HuH-7 (cell line): ENCODE results near the gene DOCK8.

Experiments used
- DNase-seq: peaks from one replicate; pipeline ENCODE4 v3.0.0; 2011; ENCODE audit warnings: low spot score

DOCK8 gene

GRCh38 chr9:419571-420171 lies 205.0 kb downstream of the DOCK8 start:
- DNase-seq = no peak

GRCh38 chr9:421896-422295 lies 207.2 kb downstream of the DOCK8 start:
- DNase-seq = no peak

GRCh38 chr9:426264-426663 lies 211.6 kb downstream of the DOCK8 start:
- no peak for DNase-seq

- DNase-seq = no peak
Measured at GRCh38 chr9:426976-427375, 212.3 kb downstream of the DOCK8 start.

GRCh38 chr9:431701-432100 lies 217.0 kb downstream of the DOCK8 start:
- no peak for DNase-seq

GRCh38 chr9:436482-436881 lies 221.8 kb downstream of the DOCK8 start:
- DNase-seq = no peak

GRCh38 chr9:437066-437465 lies 222.4 kb downstream of the DOCK8 start:
- no peak for DNase-seq

GRCh38 chr9:437574-438001 lies 222.9 kb downstream of the DOCK8 start:
- DNase-seq = no peak

GRCh38 chr9:438066-438465 lies 223.4 kb downstream of the DOCK8 start:
- no peak for DNase-seq

- DNase-seq = no peak
Measured at GRCh38 chr9:438961-439768, 224.5 kb downstream of the DOCK8 start.

GRCh38 chr9:441126-441525 lies 226.5 kb downstream of the DOCK8 start:
- no peak for DNase-seq

- DNase-seq = no peak
Measured at GRCh38 chr9:444528-444927, 229.9 kb downstream of the DOCK8 start.

GRCh38 chr9:445033-445432 lies 230.4 kb downstream of the DOCK8 start:
- no peak for DNase-seq

GRCh38 chr9:446074-446699 lies 231.5 kb downstream of the DOCK8 start:
- DNase-seq = no peak

- DNase-seq = no peak
Measured at GRCh38 chr9:447230-448025, 232.8 kb downstream of the DOCK8 start.

- DNase-seq = no peak
Measured at GRCh38 chr9:450057-450456, 235.4 kb downstream of the DOCK8 start.

- DNase-seq = no peak
Measured at GRCh38 chr9:450561-450960, 235.9 kb downstream of the DOCK8 start.

GRCh38 chr9:453832-454231 lies 239.2 kb downstream of the DOCK8 start:
- DNase-seq = no peak

- no peak for DNase-seq
Measured at GRCh38 chr9:456365-456764, 241.7 kb downstream of the DOCK8 start.

- no peak for DNase-seq
Measured at GRCh38 chr9:458590-458989, 243.9 kb downstream of the DOCK8 start.

- DNase-seq = no peak
Measured at GRCh38 chr9:459491-460444, 245.1 kb downstream of the DOCK8 start.
